GM21515 (cell line): ENCODE results near the gene SAPCD1.
"Not testable (repeated sequence)": the region's sequence is repeated elsewhere in the genome, so short reads cannot be mapped to it uniquely, and the experiment has no call there.

Experiments used
- ATAC-seq: cut with Tn5 transposase; IDR thresholded peaks from one replicate; pipeline ENCODE4 v1.9.1; 2021; ENCODE audit not compliant: unreplicated experiment

SAPCD1 gene

GRCh38 chr6:31796993-31797385 lies 34.5 kb downstream of the SAPCD1 start:
- no peak for ATAC-seq

DNA sequence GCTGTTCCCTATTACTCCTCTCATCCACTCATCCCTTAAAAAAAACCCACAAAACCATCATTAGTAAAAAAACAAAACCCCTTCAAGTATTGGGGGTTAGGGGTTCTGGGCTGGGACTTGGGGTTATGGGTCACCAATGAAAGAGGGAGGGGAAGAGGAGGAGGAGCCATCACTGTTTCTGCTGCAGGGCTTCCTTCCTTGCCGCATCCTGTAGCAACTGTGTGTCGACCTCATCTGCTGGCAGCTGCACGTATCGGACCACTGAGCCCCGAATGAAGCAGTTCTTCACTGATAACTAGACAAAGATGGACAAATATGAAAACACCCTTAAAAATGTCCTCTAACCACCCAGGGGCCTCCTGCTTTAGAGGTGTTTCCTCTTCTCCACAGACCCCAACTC lies 35.1 kb downstream of the SAPCD1 start:
- no peak for ATAC-seq

GRCh38 chr6:31799781-31800180 lies 37.3 kb downstream of the SAPCD1 start:
- no peak for ATAC-seq

GRCh38 chr6:31801031-31801927 lies 38.8 kb downstream of the SAPCD1 start:
- ATAC-seq = not testable (repeated sequence)

DNA sequence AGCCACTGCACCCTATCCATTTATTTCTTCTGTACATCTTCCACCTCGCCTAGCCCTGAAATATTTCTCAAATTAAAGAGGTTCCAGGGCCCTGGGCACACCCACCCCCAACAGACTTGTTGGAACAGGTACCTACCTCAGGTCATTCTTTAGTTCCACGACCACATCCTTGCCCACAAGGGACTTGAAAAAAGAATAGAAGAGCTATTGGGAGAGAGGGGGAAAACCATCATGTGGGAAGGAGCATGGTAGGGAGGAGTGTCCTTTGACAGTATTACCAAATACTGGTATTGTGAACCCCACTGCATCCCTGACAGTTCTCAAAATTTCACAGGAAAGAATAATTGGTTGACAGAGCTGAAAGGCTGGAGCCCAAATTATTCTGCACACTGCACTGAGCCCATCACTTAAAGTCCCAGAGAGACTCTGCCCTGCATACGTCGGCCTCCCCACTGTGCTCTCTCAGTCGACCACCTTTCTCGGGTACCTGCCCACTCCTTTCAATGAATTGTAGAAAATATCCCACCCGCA lies 43.5 kb downstream of the SAPCD1 start:
- no peak for ATAC-seq

- peak; percentile 86 for ATAC-seq
These were observed 44.2 kb downstream of the SAPCD1 start, which contains the start of gene LSM2 for GRCh38 chr6:31806470-31807272. Gene LSM2, minus strand, starts transcription at chr6:31806966. Its CDS starts 209 bp downstream, at chr6:31806757.

GRCh38 chr6:31808599-31808998 lies 46.1 kb downstream of the SAPCD1 start:
- ATAC-seq = not testable (repeated sequence)

DNA sequence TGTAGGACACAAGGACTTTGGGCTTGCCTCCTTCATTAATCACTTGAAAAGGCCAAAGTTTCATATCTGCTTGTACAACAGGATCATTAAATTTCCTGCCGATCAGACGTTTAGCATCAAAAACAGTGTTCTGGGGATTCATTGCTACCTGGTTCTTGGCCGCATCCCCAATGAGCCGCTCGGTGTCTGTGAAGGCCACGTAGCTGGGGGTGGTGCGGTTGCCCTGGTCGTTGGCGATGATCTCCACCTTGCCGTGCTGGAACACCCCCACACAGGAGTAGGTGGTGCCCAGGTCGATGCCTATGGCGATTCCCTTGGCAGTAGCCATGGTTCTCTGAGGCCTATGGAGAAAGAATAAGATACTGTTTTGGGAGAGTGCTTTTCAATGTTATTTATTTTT lies 49.2 kb downstream of the SAPCD1 start:
- ATAC-seq = no peak

DNA sequence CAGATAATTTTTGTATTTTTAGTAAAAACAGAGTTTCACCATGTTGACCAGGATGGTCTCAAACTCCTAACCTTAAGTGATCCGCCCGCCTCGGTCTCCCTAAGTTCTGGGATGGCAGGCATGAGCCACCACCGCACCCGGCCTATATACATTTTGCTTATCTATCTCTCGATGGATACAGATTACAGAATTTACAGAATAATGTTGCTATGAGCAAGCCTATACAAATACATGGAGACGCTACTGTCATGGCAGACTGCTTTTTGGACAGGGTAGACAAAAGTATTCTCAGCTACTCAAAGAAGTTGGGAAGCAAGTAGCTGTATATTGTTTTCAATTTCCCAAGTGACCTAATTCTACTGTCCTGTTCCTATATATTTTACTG lies 51.0 kb downstream of the SAPCD1 start:
- no peak for ATAC-seq
